Panc1 (cell line): ENCODE measurements around the gene ABCD4.

Source experiments
- CTCF ChIP-seq: fragments of 450-650 bp; IDR thresholded peaks from 2 replicates; pipeline ENCODE4 v1.5.1; 2017; ENCODE audit warnings: mild to moderate bottlenecking
- POLR2AphosphoS5 ChIP-seq: IDR thresholded peaks from 2 replicates; pipeline ENCODE4 v1.6.1; 2012; ENCODE audit warnings: mild to moderate bottlenecking, low read depth, low read length, moderate library complexity

- TF ChIP-seq CTCF (no peak), POLR2AphosphoS5 (no peak)
Measured at GRCh38 chr14:74245292-74245691, 57.4 kb downstream of the ABCD4 start.
